Measurements from ENCODE around the gene RP9.
A peak's percentile ranks its signal among the peaks of the same experiment; 100 is the strongest.

Gene RP9

GRCh38 chr7:33076737-33077136 is 32.5 kb downstream of the RP9 start:
- no peak for DNase-seq (ENCODE audit: low read depth)
- TF ChIP-seq, protein P1, sequence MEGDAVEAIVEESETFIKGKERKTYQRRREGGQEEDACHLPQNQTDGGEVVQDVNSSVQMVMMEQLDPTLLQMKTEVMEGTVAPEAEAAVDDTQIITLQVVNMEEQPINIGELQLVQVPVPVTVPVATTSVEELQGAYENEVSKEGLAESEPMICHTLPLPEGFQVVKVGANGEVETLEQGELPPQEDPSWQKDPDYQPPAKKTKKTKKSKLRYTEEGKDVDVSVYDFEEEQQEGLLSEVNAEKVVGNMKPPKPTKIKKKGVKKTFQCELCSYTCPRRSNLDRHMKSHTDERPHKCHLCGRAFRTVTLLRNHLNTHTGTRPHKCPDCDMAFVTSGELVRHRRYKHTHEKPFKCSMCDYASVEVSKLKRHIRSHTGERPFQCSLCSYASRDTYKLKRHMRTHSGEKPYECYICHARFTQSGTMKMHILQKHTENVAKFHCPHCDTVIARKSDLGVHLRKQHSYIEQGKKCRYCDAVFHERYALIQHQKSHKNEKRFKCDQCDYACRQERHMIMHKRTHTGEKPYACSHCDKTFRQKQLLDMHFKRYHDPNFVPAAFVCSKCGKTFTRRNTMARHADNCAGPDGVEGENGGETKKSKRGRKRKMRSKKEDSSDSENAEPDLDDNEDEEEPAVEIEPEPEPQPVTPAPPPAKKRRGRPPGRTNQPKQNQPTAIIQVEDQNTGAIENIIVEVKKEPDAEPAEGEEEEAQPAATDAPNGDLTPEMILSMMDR (IDR thresholded peaks at IDR 0.05; ENCODE audit: low read length, missing control alignments): no peak
- H3K4me3 ChIP-seq (replicated peaks; ENCODE audit: low read depth, low read length): no peak overlapping the region

DNA sequence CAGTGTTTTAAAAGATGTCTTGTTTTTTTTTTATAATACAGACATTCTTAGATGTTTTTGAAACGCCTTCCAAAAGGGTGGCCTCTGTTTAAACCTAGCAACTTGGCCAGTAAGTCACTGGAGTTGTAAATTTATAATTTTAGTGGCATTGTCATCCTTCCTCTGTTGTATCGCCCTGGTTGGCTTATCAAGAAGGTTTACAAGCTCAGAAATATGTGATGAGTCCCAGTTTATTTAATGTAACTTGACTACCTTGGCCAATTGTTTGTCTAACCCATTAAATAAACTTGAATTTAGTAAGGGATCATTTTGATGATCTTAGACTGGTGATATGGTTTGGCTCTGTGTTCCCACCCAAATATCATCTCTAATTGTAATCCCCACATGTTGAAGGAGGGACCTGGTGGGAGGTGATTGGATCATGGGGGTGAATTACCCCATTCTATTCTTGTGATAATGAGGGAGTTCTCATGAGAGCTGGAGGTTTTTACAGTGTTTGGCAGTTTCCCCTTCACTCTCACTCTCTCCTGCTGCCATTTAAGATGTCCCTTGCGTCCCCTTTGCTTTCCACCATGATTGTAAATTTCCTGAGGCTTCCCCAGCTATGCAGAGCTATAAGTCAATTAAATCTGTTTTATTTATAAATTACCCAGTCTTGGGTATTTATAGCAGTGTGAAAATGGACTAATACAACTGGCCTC is 33.2 kb downstream of the RP9 start:
- no peak for DNase-seq (ENCODE audit: low read depth)
- H3K4me3 ChIP-seq (replicated peaks; ENCODE audit: low read depth, low read length): no peak overlapping the region
- TF ChIP-seq, protein P1 (IDR thresholded peaks at IDR 0.05; ENCODE audit: low read length, missing control alignments): no peak

DNA sequence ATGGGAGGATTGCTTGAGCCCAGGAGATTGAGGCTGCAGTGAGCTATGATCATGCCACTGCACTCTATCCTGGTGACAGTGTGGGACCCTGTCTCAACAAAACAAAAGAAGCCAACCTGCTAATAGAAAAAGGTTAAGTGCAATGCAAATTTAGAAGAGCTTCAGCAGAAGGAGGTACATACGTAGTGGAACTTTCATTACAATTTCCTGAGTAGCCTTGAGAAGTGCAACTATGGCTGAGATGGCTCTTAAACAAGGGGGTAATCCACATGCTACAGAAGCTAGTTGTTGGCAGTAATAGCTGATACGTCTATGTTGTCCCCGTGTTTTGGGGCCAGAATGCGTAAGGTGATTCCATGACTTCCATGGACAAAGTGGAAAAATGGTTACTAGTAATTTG is 36.0 kb downstream of the RP9 start:
- H3K4me3 ChIP-seq (replicated peaks; ENCODE audit: low read depth, low read length): no peak overlapping the region
- TF ChIP-seq, protein P1 (IDR thresholded peaks at IDR 0.05; ENCODE audit: low read length, missing control alignments): no peak
- no peak for DNase-seq (ENCODE audit: low read depth)

DNA sequence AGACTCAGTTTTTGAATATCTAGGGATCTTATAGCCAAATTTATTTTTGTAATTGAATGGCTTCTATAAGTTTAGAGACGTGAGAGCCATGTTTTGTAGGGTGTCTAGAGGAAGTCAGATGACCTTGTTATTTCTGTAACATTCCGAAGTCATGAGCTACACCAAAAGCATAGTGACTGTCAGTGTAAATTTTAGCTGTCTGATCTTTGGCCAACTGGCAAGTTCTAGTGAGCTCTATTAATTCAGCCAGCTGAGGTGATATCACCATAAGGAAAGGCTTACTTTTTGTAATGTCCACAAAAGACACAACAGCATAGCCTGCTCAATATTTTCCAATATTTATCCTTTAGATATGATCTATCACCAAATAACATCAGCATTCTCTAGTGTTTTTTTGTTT is 36.7 kb downstream of the RP9 start:
- TF ChIP-seq, protein P1 (IDR thresholded peaks at IDR 0.05; ENCODE audit: low read length, missing control alignments): no peak
- no peak overlapping the region for H3K4me3 ChIP-seq (replicated peaks; ENCODE audit: low read depth, low read length)
- peak; percentile 75 for DNase-seq (ENCODE audit: low read depth)

DNA sequence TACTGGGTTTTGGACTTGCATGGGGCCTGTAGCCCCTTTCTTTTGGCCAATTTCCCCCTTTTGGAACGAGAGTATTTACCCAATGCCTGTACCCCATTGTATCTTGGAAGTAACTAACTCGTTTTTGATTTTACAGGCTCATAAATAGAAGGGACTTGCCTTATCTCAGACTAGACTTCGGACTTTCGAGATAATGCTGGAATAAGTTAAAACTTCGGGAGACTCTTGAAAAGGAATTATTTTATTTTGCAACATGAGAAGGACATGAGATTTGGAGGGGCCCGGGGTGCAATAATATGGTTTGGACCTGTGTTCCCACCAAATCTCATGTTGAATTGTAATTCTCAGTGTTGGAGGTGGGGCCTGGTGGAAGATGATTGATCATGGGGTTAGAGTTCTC is 38.4 kb downstream of the RP9 start:
- TF ChIP-seq, protein P1 (IDR thresholded peaks at IDR 0.05; ENCODE audit: low read length, missing control alignments): no peak
- no peak overlapping the region for H3K4me3 ChIP-seq (replicated peaks; ENCODE audit: low read depth, low read length)
- no peak for DNase-seq (ENCODE audit: low read depth)

DNA sequence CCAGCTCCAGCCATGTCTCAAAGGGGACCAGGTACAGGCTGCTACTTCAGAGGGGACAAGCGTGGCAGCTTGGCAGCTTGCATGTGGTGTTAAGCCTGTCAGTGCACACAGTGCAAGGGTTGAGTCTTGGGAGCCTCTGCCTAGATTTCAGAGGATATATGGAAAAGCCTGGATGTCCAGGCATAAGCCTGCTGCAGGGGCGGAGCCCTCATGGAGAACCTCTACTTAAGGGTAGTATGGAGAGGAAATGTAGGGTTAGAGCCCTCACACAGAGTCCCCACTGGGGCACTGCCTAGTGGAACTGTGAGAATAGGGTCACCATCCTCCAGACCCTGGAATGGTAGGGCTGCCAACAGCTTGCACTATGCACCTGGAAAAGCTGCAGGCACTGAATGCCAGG is 38.9 kb downstream of the RP9 start:
- no peak overlapping the region for H3K4me3 ChIP-seq (replicated peaks; ENCODE audit: low read depth, low read length)
- DNase-seq (ENCODE audit: low read depth): no peak
- TF ChIP-seq, protein P1 (IDR thresholded peaks at IDR 0.05; ENCODE audit: low read length, missing control alignments): no peak

DNA sequence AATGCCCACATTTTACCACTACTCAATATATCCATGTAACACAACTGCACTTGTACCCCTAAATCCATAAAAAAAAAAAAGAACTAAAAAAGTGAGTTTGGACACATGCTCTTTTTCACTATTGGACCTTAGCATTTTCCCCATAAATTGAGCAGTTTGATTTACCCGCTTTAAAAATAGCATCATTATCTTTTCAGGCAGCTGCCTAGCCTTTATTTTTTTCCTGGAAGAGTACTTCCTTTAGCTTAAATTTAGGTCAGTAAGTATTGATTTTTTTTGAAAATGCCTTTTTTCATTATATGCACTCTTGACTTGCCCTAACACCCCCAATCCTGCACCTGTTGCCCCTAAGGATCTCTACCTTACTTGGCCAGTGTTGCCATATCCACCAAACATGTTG is 41.3 kb downstream of the RP9 start:
- H3K4me3 ChIP-seq (replicated peaks; ENCODE audit: low read depth, low read length): no peak overlapping the region
- no peak for DNase-seq (ENCODE audit: low read depth)
- TF ChIP-seq, protein P1 (IDR thresholded peaks at IDR 0.05; ENCODE audit: low read length, missing control alignments): no peak
